ENCODE measurements around the gene HLA-E.
A peak's percentile ranks its signal among the peaks of the same experiment; 100 is the strongest.
"Not testable (repeated sequence)": the region's sequence is repeated elsewhere in the genome, so short reads cannot be mapped to it uniquely, and the experiment has no call there.

HLA-E gene

GRCh38 chr6:30481211-30481964 is 7.9 kb upstream of the HLA-E start:
- DNase-seq, result no peak

- DNase-seq, result peak; percentile 82 to 91 (median 86)
These were observed 7.2 kb upstream of the HLA-E start for GRCh38 chr6:30481965-30482644.

GRCh38 chr6:30483677-30484279 is 5.5 kb upstream of the HLA-E start:
- peak; percentile 71 to 90 (median 86) for DNase-seq

GRCh38 chr6:30485236-30485635 is 4.1 kb upstream of the HLA-E start:
- no peak for DNase-seq

GRCh38 chr6:30487926-30488325 is 1.4 kb upstream of the HLA-E start:
- no peak for DNase-seq

- not testable (repeated sequence) for DNase-seq
These were observed 620 bp upstream of the HLA-E start for GRCh38 chr6:30488697-30489080.

GRCh38 chr6:30490026-30490876 is 942 bp downstream of the HLA-E start:
- DNase-seq, result peak; percentile 80 to 92 (median 86)

- DNase-seq, result not testable (repeated sequence)
These were observed 2.1 kb downstream of the HLA-E start for GRCh38 chr6:30491291-30491953.

- DNase-seq, result no peak
These were observed 3.0 kb downstream of the HLA-E start for GRCh38 chr6:30491991-30492952.

GRCh38 chr6:30493643-30494250 is 4.4 kb downstream of the HLA-E start:
- DNase-seq, result peak in 1 of 4 experiments; percentile 31

GRCh38 chr6:30494291-30494861 is 5.1 kb downstream of the HLA-E start:
- DNase-seq, result no peak

- not testable (repeated sequence) for DNase-seq
These were observed 5.8 kb downstream of the HLA-E start for GRCh38 chr6:30495060-30495459.

- no peak for DNase-seq
These were observed 6.7 kb downstream of the HLA-E start for GRCh38 chr6:30495993-30496392.

GRCh38 chr6:30497261-30497599 is 7.9 kb downstream of the HLA-E start:
- DNase-seq, result not testable (repeated sequence)

- no peak for DNase-seq
These were observed 8.4 kb downstream of the HLA-E start for GRCh38 chr6:30497714-30498113.

GRCh38 chr6:30498705-30499104 is 9.4 kb downstream of the HLA-E start:
- DNase-seq, result not testable (repeated sequence)

- DNase-seq, result peak; percentile 40 to 67 (median 57)
These were observed 11.4 kb downstream of the HLA-E start for GRCh38 chr6:30500421-30501355.

GRCh38 chr6:30507849-30508827 is 18.8 kb downstream of the HLA-E start:
- peak in 3 of 4 experiments; percentile 46 to 71 (median 63) for DNase-seq
